IPS-NIHi7 (cell line): ENCODE data around the gene NQO2.
"Not testable (repeated sequence)": the region's sequence is repeated elsewhere in the genome, so short reads cannot be mapped to it uniquely, and the experiment has no call there.

Experiments
- DNase-seq: peaks from one replicate; pipeline ENCODE4 v3.0.0; 2012; ENCODE audit warnings: mixed read lengths; ENCODE audit errors: extremely low spot score

NQO2 gene

GRCh38 chr6:3013901-3014674 is 14.4 kb downstream of the NQO2 start:
- DNase-seq = no peak

GRCh38 chr6:3014675-3015066 is 15.0 kb downstream of the NQO2 start:
- DNase-seq = no peak

GRCh38 chr6:3015144-3015543 is 15.4 kb downstream of the NQO2 start:
- DNase-seq = no peak

GRCh38 chr6:3016473-3017280 is 17.0 kb downstream of the NQO2 start:
- no peak for DNase-seq

- no peak for DNase-seq
These were observed 17.6 kb downstream of the NQO2 start for GRCh38 chr6:3017304-3017703.

- no peak for DNase-seq
These were observed 19.4 kb downstream of the NQO2 start for GRCh38 chr6:3019065-3019464.

- DNase-seq = no peak
These were observed 20.1 kb downstream of the NQO2 start for GRCh38 chr6:3019749-3020320.

GRCh38 chr6:3020976-3021598 is 21.4 kb downstream of the NQO2 start:
- not testable (repeated sequence) for DNase-seq

- no peak for DNase-seq
These were observed 23.3 kb downstream of the NQO2 start for GRCh38 chr6:3022765-3023662.

- peak; percentile 87 for DNase-seq
These were observed 24.2 kb downstream of the NQO2 start for GRCh38 chr6:3023663-3024483.

- no peak for DNase-seq
These were observed 27.3 kb downstream of the NQO2 start for GRCh38 chr6:3026791-3027626.

- DNase-seq = not testable (repeated sequence)
These were observed 28.5 kb downstream of the NQO2 start for GRCh38 chr6:3028156-3028555.

- DNase-seq = peak; percentile 44
These were observed 32.4 kb downstream of the NQO2 start for GRCh38 chr6:3031857-3032640.

- DNase-seq = no peak
These were observed 33.3 kb downstream of the NQO2 start for GRCh38 chr6:3032986-3033385.

GRCh38 chr6:3033652-3034051 is 34.0 kb downstream of the NQO2 start:
- DNase-seq = no peak

- DNase-seq = no peak
These were observed 35.7 kb downstream of the NQO2 start for GRCh38 chr6:3035397-3035796.

GRCh38 chr6:3036861-3037637 is 37.4 kb downstream of the NQO2 start:
- DNase-seq = peak; percentile 4
